ENCODE measurements around the gene DHRS2. TPM values are rescaled to one million over a fixed set of nuclear protein-coding genes. Genes with fewer than 3 reads are reported as not detected.

The DHRS2 gene
- polyA plus RNA-seq, 1 of the 3 experiments (the other 2 are of a cell fraction), result 1.2 TPM

DNA sequence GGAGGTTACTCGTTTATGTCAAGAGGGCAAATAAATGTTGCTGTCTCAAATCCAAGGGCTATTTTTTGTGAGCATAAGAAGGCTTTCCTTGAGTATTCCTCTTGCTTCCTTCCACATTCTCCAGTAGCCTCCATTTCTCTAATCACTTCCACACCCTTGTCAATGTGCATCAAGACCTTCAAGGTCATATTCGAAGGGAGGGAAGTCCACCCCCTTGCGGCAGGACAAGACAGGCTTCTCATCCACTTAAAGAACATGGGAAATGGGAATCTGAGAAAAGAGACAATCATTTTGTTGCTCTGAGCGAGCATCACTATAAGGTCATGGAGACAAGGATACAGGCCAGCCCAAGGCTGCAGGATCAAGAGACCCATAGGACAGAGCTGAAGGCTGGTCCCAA, 13.2 kb upstream of the DHRS2 start:
- H3F3A ChIP-seq (replicated peaks; ENCODE audit: insufficient read depth), result no peaks in the 10 kb centered on the region
- ChIA-PET POLR2A (no interaction called here), CTCF (interaction anchor here (2.0 to 2.3 kb wide), 2 partner anchors 9 to 43 kb away, joined by 8 to 15 read pairs; no protein-coding TSS in a partner anchor)
- H4K20me1 ChIP-seq (ENCODE audit: insufficient read depth), result no peaks in the 10 kb centered on the region
- H3K4me2 ChIP-seq, result no peak overlapping the region
- H3K36me3 ChIP-seq (replicated peaks in 1 of 2; ENCODE audit: control insufficient read depth in 1 of 2, insufficient read depth in 2 of 2, low read length in 1 of 2), result no peaks in the 10 kb centered on the region
- no peak for DNase-seq
- H3K27me3 ChIP-seq (ENCODE audit: insufficient read depth), result no peaks in the 10 kb centered on the region
- WGBS (ENCODE audit: low lambda C conversion rate), result 19% methylated on average over 4 of the region's 4 CpGs
- no peak overlapping the region for H3K9ac ChIP-seq
- H3K4me3 ChIP-seq (ENCODE audit: low read depth in 2 of 2, low read length in 1 of 2), result no peak overlapping the region
- H3K79me2 ChIP-seq (ENCODE audit: insufficient read depth), result no peaks in the 10 kb centered on the region
- H2AFZ ChIP-seq (ENCODE audit: low read depth), result no peak overlapping the region
- no peaks in the 10 kb centered on the region for H3K9me2 ChIP-seq
- TF ChIP-seq NFIC (IDR thresholded peaks at IDR 0.05; ENCODE audit: borderline replicate concordance) (no peak), RXRA (IDR thresholded peaks at IDR 0.05; ENCODE audit: borderline replicate concordance, low read depth) (no peak), ELF1 (IDR thresholded peaks at IDR 0.05) (no peak), FOSL2 (IDR thresholded peaks at IDR 0.05; ENCODE audit: borderline replicate concordance, low read depth) (no peak), SMC3 (IDR thresholded peaks at IDR 0.05; ENCODE audit: low read depth, low read length) (no peak), CHD2 (IDR thresholded peaks at IDR 0.05; ENCODE audit: low read length, partially characterized antibody) (no peak), FOXJ3 (CRISPR knock-in tag; IDR thresholded peaks at IDR 0.05) (no peak)
- H3K27ac ChIP-seq (ENCODE audit: low read depth in 2 of 2, low read length in 1 of 2), result no peak overlapping the region
- no peaks in the 10 kb centered on the region for H3K4me1 ChIP-seq (ENCODE audit: control insufficient read depth in 1 of 2, insufficient read depth in 2 of 2, low read depth in 1 of 2, low read length in 1 of 2)
- H3K9me3 ChIP-seq, result peaks cover 14% of the 10 kb centered on the region; the same call in 1 of the 2 replicates

DNA sequence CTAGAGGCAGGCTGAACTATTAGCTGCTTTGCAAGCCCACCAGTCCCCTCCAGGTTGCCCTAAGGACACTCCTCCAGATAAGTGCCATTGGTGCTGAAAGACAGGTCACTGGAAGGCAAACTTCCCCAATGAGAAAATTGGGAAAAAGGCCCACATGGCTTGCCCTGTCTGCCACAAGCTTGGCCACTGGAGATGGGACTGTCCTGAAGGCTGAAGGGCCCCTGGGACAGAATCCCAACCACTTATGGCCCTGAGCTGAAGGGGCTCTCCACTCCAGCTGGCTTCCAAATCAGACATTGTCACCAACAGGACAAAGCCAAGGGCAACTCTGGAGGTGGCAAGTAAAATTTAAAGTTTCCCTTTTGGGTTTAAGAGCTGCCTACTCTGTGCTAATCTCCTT, 12.2 kb upstream of the DHRS2 start:
- Histone ChIP-seq H3K27me3 (ENCODE audit: insufficient read depth) (no peaks in the 10 kb centered on the region), H3K9ac (no peak overlapping the region), H3K9me3 (peaks cover 14% of the 10 kb centered on the region; the same call in 1 of the 2 replicates), H4K20me1 (ENCODE audit: insufficient read depth) (no peaks in the 10 kb centered on the region), H3K27ac (ENCODE audit: low read depth in 2 of 2, low read length in 1 of 2) (no peak overlapping the region), H3K9me2 (no peaks in the 10 kb centered on the region), H2AFZ (ENCODE audit: low read depth) (no peak overlapping the region), H3K4me1 (ENCODE audit: control insufficient read depth in 1 of 2, insufficient read depth in 2 of 2, low read depth in 1 of 2, low read length in 1 of 2) (no peaks in the 10 kb centered on the region), H3K4me3 (ENCODE audit: low read depth in 2 of 2, low read length in 1 of 2) (no peak overlapping the region), H3F3A (replicated peaks; ENCODE audit: insufficient read depth) (no peaks in the 10 kb centered on the region), H3K36me3 (replicated peaks in 1 of 2; ENCODE audit: control insufficient read depth in 1 of 2, insufficient read depth in 2 of 2, low read length in 1 of 2) (no peaks in the 10 kb centered on the region), H3K79me2 (ENCODE audit: insufficient read depth) (no peaks in the 10 kb centered on the region), H3K4me2 (no peak overlapping the region)
- POLR2A ChIA-PET, result no interaction called here
- CTCF ChIA-PET, result interaction anchor here (1.0 to 1.9 kb wide), 2 partner anchors 287 to 306 kb away, joined by 3 to 4 read pairs; no protein-coding TSS in a partner anchor
- DNase-seq, result no peak
- TF ChIP-seq ELF1 (IDR thresholded peaks at IDR 0.05) (no peak), MXI1 (IDR thresholded peaks at IDR 0.05; ENCODE audit: low read depth, low read length) (no peak), TEAD4 (IDR thresholded peaks at IDR 0.05; ENCODE audit: borderline replicate concordance, insufficient read depth) (no peak), FOSL2 (IDR thresholded peaks at IDR 0.05; ENCODE audit: borderline replicate concordance, low read depth) (no peak), SMC3 (IDR thresholded peaks at IDR 0.05; ENCODE audit: low read depth, low read length) (no peak), YY1 (IDR thresholded peaks at IDR 0.05; ENCODE audit: low read depth) (no peak), JUND (IDR thresholded peaks at IDR 0.05) (no peak), RAD21 (IDR thresholded peaks at IDR 0.05; ENCODE audit: low read length) (no peak), FOXM1 (IDR thresholded peaks at IDR 0.05; ENCODE audit: low read depth) (no peak), GABPA (IDR thresholded peaks at IDR 0.05; ENCODE audit: low read depth) (no peak), GATA2 (CRISPR knock-in tag; IDR thresholded peaks at IDR 0.05) (no peak)
- TF ChIP-seq, protein P1, sequence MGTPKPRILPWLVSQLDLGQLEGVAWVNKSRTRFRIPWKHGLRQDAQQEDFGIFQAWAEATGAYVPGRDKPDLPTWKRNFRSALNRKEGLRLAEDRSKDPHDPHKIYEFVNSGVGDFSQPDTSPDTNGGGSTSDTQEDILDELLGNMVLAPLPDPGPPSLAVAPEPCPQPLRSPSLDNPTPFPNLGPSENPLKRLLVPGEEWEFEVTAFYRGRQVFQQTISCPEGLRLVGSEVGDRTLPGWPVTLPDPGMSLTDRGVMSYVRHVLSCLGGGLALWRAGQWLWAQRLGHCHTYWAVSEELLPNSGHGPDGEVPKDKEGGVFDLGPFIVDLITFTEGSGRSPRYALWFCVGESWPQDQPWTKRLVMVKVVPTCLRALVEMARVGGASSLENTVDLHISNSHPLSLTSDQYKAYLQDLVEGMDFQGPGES (IDR thresholded peaks at IDR 0.05; ENCODE audit: low read depth, low read length), result no peak
- TF ChIP-seq, protein P2, sequence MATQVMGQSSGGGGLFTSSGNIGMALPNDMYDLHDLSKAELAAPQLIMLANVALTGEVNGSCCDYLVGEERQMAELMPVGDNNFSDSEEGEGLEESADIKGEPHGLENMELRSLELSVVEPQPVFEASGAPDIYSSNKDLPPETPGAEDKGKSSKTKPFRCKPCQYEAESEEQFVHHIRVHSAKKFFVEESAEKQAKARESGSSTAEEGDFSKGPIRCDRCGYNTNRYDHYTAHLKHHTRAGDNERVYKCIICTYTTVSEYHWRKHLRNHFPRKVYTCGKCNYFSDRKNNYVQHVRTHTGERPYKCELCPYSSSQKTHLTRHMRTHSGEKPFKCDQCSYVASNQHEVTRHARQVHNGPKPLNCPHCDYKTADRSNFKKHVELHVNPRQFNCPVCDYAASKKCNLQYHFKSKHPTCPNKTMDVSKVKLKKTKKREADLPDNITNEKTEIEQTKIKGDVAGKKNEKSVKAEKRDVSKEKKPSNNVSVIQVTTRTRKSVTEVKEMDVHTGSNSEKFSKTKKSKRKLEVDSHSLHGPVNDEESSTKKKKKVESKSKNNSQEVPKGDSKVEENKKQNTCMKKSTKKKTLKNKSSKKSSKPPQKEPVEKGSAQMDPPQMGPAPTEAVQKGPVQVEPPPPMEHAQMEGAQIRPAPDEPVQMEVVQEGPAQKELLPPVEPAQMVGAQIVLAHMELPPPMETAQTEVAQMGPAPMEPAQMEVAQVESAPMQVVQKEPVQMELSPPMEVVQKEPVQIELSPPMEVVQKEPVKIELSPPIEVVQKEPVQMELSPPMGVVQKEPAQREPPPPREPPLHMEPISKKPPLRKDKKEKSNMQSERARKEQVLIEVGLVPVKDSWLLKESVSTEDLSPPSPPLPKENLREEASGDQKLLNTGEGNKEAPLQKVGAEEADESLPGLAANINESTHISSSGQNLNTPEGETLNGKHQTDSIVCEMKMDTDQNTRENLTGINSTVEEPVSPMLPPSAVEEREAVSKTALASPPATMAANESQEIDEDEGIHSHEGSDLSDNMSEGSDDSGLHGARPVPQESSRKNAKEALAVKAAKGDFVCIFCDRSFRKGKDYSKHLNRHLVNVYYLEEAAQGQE (IDR thresholded peaks at IDR 0.05; ENCODE audit: low read depth, low read length), result no peak
- TF ChIP-seq, protein P3, sequence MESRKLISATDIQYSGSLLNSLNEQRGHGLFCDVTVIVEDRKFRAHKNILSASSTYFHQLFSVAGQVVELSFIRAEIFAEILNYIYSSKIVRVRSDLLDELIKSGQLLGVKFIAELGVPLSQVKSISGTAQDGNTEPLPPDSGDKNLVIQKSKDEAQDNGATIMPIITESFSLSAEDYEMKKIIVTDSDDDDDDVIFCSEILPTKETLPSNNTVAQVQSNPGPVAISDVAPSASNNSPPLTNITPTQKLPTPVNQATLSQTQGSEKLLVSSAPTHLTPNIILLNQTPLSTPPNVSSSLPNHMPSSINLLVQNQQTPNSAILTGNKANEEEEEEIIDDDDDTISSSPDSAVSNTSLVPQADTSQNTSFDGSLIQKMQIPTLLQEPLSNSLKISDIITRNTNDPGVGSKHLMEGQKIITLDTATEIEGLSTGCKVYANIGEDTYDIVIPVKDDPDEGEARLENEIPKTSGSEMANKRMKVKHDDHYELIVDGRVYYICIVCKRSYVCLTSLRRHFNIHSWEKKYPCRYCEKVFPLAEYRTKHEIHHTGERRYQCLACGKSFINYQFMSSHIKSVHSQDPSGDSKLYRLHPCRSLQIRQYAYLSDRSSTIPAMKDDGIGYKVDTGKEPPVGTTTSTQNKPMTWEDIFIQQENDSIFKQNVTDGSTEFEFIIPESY (IDR thresholded peaks at IDR 0.05; ENCODE audit: borderline replicate concordance, low read depth), result no peak

Data from SK-N-SH (cell line).